Adrenal gland (tissue), 5 donors: ENCODE measurements around the gene TLCD4.

ENCODE experiments used
- POLR2A ChIP-seq, 2 donors: fragments of 450-650 bp; IDR thresholded peaks; one replicate each; pipeline ENCODE4 v1.6.1; 2017; ENCODE audit warnings: antibody characterized with exemption in 2 of 2, mild to moderate bottlenecking in 2 of 2, moderate library complexity in 1 of 2
- TF ChIP-seq, protein P1 (sequence below), 6 experiments: fragments of 450-650 bp in 4 of 6; fragments of 200-600 bp in 2 of 6; sonication (generic) in 1 of 6; IDR thresholded peaks; 1 replicate in 5 of 6; 2 replicates in 1 of 6; pipeline versions ENCODE4 v1.5.1 to v1.8.0; 2016 to 2021; ENCODE audit warnings: antibody characterized with exemption in 6 of 6, mild to moderate bottlenecking in 2 of 6, moderate library complexity in 1 of 6
- donor health status: DM: no; HTN: no; CAD: no.

DNA sequence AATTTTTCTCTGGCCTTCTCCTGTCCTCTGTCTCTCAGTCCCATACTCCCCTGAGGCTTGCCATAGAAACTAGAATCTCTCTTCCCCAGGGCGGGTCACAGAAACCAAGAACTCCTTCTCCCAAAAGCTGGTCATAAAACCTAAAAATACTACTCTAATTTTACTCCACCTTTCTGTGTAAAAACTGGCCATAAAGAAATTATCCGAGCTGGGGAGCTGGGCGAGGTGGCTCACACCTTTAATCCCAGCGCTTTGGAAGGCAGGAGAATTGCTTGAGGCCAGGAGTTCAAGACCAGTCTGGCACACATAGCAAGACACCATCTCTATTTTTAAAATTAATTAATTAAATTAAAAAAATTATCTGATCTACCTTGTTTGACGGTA is 47.5 kb upstream of the TLCD4 start:
- TF ChIP-seq, protein P1, sequence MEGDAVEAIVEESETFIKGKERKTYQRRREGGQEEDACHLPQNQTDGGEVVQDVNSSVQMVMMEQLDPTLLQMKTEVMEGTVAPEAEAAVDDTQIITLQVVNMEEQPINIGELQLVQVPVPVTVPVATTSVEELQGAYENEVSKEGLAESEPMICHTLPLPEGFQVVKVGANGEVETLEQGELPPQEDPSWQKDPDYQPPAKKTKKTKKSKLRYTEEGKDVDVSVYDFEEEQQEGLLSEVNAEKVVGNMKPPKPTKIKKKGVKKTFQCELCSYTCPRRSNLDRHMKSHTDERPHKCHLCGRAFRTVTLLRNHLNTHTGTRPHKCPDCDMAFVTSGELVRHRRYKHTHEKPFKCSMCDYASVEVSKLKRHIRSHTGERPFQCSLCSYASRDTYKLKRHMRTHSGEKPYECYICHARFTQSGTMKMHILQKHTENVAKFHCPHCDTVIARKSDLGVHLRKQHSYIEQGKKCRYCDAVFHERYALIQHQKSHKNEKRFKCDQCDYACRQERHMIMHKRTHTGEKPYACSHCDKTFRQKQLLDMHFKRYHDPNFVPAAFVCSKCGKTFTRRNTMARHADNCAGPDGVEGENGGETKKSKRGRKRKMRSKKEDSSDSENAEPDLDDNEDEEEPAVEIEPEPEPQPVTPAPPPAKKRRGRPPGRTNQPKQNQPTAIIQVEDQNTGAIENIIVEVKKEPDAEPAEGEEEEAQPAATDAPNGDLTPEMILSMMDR (IDR thresholded peaks at IDR 0.05), result no peak
- TF ChIP-seq POLR2A (IDR thresholded peaks at IDR 0.05), result no peak
